Endothelial cell (in vitro differentiated cells): ENCODE measurements around the gene PEMT. TPM values are rescaled to one million over a fixed set of nuclear protein-coding genes. Genes with fewer than 3 reads are reported as not detected.

Experiments
- DNase-seq: peaks from one replicate; pipeline ENCODE4 v3.0.0; 2021; ENCODE audit warnings: low spot score
- H3K27ac Mint-ChIP-seq: one replicate; pipeline ENCODE4 v1.8.0; 2021; ENCODE audit warnings: mixed read lengths, inconsistent platforms; ENCODE audit not compliant: unreplicated experiment
- H3K27me3 Mint-ChIP-seq: one replicate; pipeline ENCODE4 v1.8.0; 2021; ENCODE audit warnings: mild to moderate bottlenecking, moderate library complexity, mixed read lengths, inconsistent platforms; ENCODE audit not compliant: unreplicated experiment
- H3K36me3 Mint-ChIP-seq: one replicate; pipeline ENCODE4 v1.8.0; 2021; ENCODE audit warnings: mild to moderate bottlenecking, low read depth, mixed read lengths, inconsistent platforms; ENCODE audit not compliant: unreplicated experiment
- H3K4me1 Mint-ChIP-seq: one replicate; pipeline ENCODE4 v1.8.0; 2021; ENCODE audit warnings: mild to moderate bottlenecking, mixed read lengths, inconsistent platforms; ENCODE audit not compliant: unreplicated experiment
- H3K4me3 Mint-ChIP-seq: one replicate; pipeline ENCODE4 v1.8.0; 2021; ENCODE audit warnings: mild to moderate bottlenecking, mixed read lengths, inconsistent platforms; ENCODE audit not compliant: unreplicated experiment
- H3K9me3 Mint-ChIP-seq: one replicate; pipeline ENCODE4 v1.8.0; 2021; ENCODE audit warnings: mixed read lengths, inconsistent platforms; ENCODE audit not compliant: unreplicated experiment
- total RNA-seq: library from RNA; stranded (reverse); fragmentation: NEBNext Ultra II Directional; extraction: Animal tissue kit (Norgen Biotek cat#: 25700); gene quantifications from one replicate; pipeline ENCODE4 v1.2.1, GENCODE V29; 2021; ENCODE audit not compliant: unreplicated experiment
- TF ChIP-seq, protein P1 (sequence below): fragments of 200-600 bp; sonication (generic); IDR thresholded peaks from one replicate; pipeline ENCODE4 v1.5.0; 2021; ENCODE audit warnings: antibody characterized with exemption; ENCODE audit not compliant: unreplicated experiment

Gene PEMT
- total RNA-seq, 1 donor from 2014 or later: 29.7 TPM

GRCh38 chr17:17498606-17499301 lies 92.8 kb downstream of the PEMT start:
- no peaks in the 10 kb centered on the region for H3K36me3 Mint-ChIP-seq
- H3K27ac Mint-ChIP-seq: no peak overlapping the region
- peaks cover 14% of the 10 kb centered on the region for H3K27me3 Mint-ChIP-seq
- no peak for DNase-seq
- peaks cover 7% of the 10 kb centered on the region for H3K4me1 Mint-ChIP-seq
- no peaks in the 10 kb centered on the region for H3K9me3 Mint-ChIP-seq
- peak overlapping the region; percentile 51 for H3K4me3 Mint-ChIP-seq
- TF ChIP-seq, protein P1, sequence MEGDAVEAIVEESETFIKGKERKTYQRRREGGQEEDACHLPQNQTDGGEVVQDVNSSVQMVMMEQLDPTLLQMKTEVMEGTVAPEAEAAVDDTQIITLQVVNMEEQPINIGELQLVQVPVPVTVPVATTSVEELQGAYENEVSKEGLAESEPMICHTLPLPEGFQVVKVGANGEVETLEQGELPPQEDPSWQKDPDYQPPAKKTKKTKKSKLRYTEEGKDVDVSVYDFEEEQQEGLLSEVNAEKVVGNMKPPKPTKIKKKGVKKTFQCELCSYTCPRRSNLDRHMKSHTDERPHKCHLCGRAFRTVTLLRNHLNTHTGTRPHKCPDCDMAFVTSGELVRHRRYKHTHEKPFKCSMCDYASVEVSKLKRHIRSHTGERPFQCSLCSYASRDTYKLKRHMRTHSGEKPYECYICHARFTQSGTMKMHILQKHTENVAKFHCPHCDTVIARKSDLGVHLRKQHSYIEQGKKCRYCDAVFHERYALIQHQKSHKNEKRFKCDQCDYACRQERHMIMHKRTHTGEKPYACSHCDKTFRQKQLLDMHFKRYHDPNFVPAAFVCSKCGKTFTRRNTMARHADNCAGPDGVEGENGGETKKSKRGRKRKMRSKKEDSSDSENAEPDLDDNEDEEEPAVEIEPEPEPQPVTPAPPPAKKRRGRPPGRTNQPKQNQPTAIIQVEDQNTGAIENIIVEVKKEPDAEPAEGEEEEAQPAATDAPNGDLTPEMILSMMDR: no peak

DNA sequence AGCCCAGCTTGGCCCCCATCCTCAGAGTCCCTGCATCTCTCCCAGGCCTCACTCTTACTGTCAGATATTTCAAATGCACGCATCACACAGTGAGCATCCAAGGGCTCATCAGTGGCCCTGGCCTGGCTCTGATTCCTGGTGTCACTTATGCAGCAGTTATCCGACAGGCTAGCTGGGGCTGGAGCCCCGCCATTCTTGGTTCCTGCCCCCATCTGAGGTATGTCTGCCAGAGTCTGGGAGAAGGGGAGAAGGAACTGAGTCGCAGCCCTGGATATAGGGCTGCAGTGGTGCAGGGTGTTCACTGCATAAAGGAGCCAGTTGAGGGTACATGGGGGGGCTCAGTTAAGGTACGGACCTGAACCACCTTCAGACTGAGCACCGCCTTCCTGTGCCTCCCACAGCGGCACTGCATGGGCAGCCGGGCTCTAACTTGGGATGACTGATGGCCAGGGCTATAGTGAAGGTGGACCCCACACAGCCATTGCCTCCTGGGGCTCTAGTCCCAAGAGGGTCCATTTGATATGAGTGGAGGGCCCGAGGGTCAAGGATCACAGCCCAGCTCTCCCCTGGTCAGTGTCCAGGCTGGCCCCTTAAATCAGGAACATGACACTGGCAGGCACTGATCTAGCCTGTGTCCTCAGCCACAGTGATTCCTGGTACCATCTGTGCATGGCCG lies 93.5 kb downstream of the PEMT start:
- no peak for DNase-seq
- TF ChIP-seq, protein P1: no peak
- H3K9me3 Mint-ChIP-seq: no peaks in the 10 kb centered on the region
- H3K4me3 Mint-ChIP-seq: peak overlapping the region; percentile 51
- H3K4me1 Mint-ChIP-seq: peaks cover 7% of the 10 kb centered on the region
- peaks cover 15% of the 10 kb centered on the region for H3K27me3 Mint-ChIP-seq
- H3K36me3 Mint-ChIP-seq: no peaks in the 10 kb centered on the region
- no peak overlapping the region for H3K27ac Mint-ChIP-seq

DNA sequence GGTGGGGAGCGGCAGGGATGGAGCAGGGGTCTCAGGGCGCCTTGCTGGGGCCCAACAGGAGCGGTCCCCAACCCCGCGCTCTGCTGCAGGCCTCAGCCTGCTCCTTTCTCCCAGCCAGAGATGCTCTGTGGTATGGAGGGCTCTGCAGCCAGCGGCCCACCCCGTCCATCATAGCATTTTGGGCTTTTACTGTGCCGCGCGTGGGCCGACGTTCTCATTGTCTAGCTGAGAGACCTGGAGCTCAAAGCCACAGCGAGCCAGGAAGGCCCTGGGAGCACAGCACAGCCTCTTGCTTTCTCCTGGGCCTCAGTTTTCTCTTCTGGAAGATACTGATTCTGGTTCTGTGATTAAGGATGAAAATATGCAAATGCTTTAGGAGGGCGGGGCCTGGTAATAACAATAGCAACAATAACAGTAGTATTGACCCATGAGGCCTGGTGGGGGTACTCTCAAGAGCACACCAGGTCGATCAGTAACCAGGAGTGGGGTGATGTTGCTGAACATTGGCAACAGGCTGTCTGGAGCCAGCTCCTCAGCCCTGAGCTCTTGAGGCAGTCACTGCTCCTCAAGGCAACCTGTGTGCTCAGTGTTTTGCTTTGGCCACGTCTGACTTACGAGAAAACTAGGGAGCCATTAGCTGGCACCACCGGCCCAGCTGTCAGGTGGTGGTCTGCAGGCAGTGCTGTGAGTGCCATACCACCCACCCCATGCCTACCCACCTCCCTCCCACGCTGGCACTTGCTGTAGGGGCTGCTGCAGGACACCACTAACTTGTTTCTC lies 94.3 kb downstream of the PEMT start:
- TF ChIP-seq, protein P1: no peak
- H3K4me1 Mint-ChIP-seq: peaks cover 9% of the 10 kb centered on the region
- H3K27ac Mint-ChIP-seq: no peak overlapping the region
- H3K9me3 Mint-ChIP-seq: no peaks in the 10 kb centered on the region
- no peak for DNase-seq
- peaks cover 15% of the 10 kb centered on the region for H3K27me3 Mint-ChIP-seq
- peaks cover 4% of the 10 kb centered on the region for H3K36me3 Mint-ChIP-seq
- peak overlapping the region; percentile 79 for H3K4me3 Mint-ChIP-seq

DNA sequence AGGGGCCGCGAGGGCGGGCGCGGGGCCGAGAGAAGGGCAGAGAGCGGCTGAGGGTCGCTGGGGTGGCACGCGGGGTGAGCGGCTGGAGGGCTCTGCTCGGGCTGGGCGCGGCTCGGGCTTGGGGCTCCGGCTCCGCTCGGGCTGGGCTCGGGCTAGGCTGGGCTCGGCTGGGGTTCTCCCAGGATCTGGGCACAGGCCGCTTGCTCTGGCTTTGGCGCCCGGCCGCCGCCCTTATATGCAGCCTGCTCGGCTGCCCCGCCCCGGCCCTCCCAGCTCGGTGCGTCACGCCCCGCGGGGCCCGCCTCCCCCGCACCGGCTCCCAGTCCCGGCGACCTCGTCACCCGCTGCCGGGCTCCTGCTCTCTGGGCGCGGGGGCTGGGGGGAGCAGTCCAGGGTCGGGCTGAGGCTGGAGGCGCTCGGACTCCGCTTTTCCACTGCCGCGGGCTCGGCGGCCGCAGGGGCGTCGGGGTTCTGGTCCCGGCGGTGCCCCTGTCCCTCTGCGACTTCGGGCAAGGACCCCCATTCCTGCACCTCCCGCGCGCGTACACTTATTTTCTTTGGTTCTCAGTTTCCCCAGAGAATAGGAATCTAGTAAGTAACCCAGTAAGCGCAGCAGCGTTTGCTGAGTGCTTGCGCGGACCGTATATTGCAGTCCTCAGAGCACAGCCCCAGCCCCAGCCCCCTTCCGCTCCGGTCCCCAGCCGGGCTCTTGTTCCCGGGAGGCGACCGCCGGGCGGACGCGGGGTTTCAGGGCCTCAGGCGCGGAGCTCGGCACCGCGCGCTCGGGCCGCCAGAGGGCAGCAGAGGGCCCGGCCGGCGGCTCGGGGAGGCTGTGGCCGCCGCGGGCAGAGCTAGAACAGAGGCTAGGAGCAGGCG lies 95.1 kb downstream of the PEMT start, which contains the start of gene RASD1:
RASD1 (minus strand) TSS at position 207 of the 876 bp plus-strand sequence. CDS start 214 bp downstream, outside the sequence.
- H3K4me3 Mint-ChIP-seq: peak within 1 kb of the TSS; percentile 87
- peak; percentile 89 for DNase-seq
- peaks cover 12% of the 10 kb centered on the region for H3K36me3 Mint-ChIP-seq
- H3K27me3 Mint-ChIP-seq: peaks cover 15% of the 10 kb centered on the region
- no peaks in the 10 kb centered on the region for H3K9me3 Mint-ChIP-seq
- H3K4me1 Mint-ChIP-seq: peaks cover 9% of the 10 kb centered on the region
- H3K27ac Mint-ChIP-seq: no peak within 1 kb of the TSS
- TF ChIP-seq, protein P1: peak; percentile 97
